B cell (primary cell): ENCODE results near the gene ZNF594. TPM values are rescaled to one million over a fixed set of nuclear protein-coding genes. Genes with fewer than 3 reads are reported as not detected.

Experiments used
- ATAC-seq: fragments of 200-7000 bp; cut with Tn5 transposase; one replicate; pipeline ENCODE4 v1.10.0; 2021; ENCODE audit warnings: low read depth, mild to moderate bottlenecking, moderate number of reproducible peaks, moderate library complexity
- CTCF ChIA-PET: fragments of 350-600 bp; sonication (Branson Sonifier 250); formaldehyde crosslinking; loops from one replicate; lab custom pipeline; 2021; ENCODE audit warnings: antibody characterized with exemption, inconsistent platforms; lab: Charles Lee
- POLR2A ChIA-PET: fragments of 350-600 bp; sonication (Branson Sonifier 250); formaldehyde crosslinking; loops from one replicate; lab custom pipeline; 2021; ENCODE audit warnings: antibody characterized with exemption; lab: Charles Lee
- DNase-seq: peaks from one replicate; pipeline ENCODE4 v3.0.0; 2013
- H2AFZ ChIP-seq: 2 replicates; pipeline ENCODE4 v1.6.1; 2012; ENCODE audit warnings: mild to moderate bottlenecking, low read depth, low read length; ENCODE audit not compliant: insufficient read depth, poor library complexity, severe bottlenecking
- H3K27ac ChIP-seq, 2 donors: 1 replicate in 1 of 2; 2 replicates in 1 of 2; pipeline ENCODE4 v1.5.1; 2012 to 2013; ENCODE audit warnings: low read length in 2 of 2, mild to moderate bottlenecking in 2 of 2, moderate library complexity in 1 of 2
- H3K27me3 ChIP-seq, 4 experiments: fragments of 200-600 bp in 1 of 4; sonication (generic) in 1 of 4; replicated peaks in 1 of 4; 1 replicate in 2 of 4; 2 replicates in 2 of 4; pipeline versions ENCODE4 v1.6.1 to v1.7.0; 2013 to 2016; ENCODE audit warnings: low read length in 3 of 4, mild to moderate bottlenecking in 2 of 4, mixed read lengths in 1 of 4, moderate library complexity in 1 of 4; ENCODE audit not compliant: insufficient read depth in 4 of 4, control insufficient read depth in 3 of 4; ENCODE audit errors: control extremely low read depth in 1 of 4
- H3K36me3 ChIP-seq, 2 experiments: replicated peaks in 1 of 2; 1 replicate in 1 of 2; 2 replicates in 1 of 2; pipeline versions ENCODE4 v1.6.1 to v1.7.1; 2013; ENCODE audit warnings: low read length in 1 of 2; ENCODE audit not compliant: insufficient read depth in 2 of 2, control insufficient read depth in 1 of 2; ENCODE audit errors: control extremely low read depth in 1 of 2, extremely low read depth in 1 of 2
- H3K4me1 ChIP-seq, 2 donors: fragments of 200-600 bp in 1 of 2; sonication (generic) in 1 of 2; 1 replicate in 1 of 2; 2 replicates in 1 of 2; pipeline versions ENCODE4 v1.5.1 to v1.6.1; 2013 to 2017; ENCODE audit warnings: low read length in 2 of 2; ENCODE audit not compliant: control insufficient read depth in 2 of 2, insufficient read depth in 2 of 2
- H3K4me2 ChIP-seq: replicated peaks from 2 replicates; pipeline ENCODE3; 2012; ENCODE audit warnings: mild to moderate bottlenecking, low read depth, low read length; ENCODE audit not compliant: poor library complexity, severe bottlenecking
- H3K4me3 ChIP-seq, 5 experiments: fragments of 200-600 bp in 1 of 5; sonication (generic) in 1 of 5; 1 replicate in 3 of 5; 2 replicates in 2 of 5; pipeline versions ENCODE4 v1.5.1 to v1.7.0; 2011 to 2016; ENCODE audit warnings: low read length in 4 of 5, mild to moderate bottlenecking in 4 of 5, low read depth in 2 of 5, control low read depth in 1 of 5, moderate library complexity in 1 of 5; ENCODE audit not compliant: insufficient read depth in 1 of 5; ENCODE audit errors: control extremely low read depth in 1 of 5, extremely low read depth in 1 of 5
- H3K79me2 ChIP-seq: fragments of 200-600 bp; sonication (generic); one replicate; pipeline ENCODE4 v1.6.0; 2016; ENCODE audit warnings: low read length; ENCODE audit not compliant: control insufficient read depth, insufficient read depth
- H3K9ac ChIP-seq: fragments of 200-600 bp; sonication (generic); 2 replicates; pipeline ENCODE4 v1.6.1; 2017; ENCODE audit warnings: mild to moderate bottlenecking, low read length, moderate library complexity
- H3K9me3 ChIP-seq, 3 donors: one replicate each; pipeline versions ENCODE4 v1.6.1 to v1.7.1; 2013; ENCODE audit warnings: low read length in 2 of 3; ENCODE audit not compliant: control insufficient read depth in 2 of 3, insufficient read depth in 1 of 3; ENCODE audit errors: control extremely low read depth in 1 of 3
- H4K20me1 ChIP-seq: 2 replicates; pipeline ENCODE4 v1.6.0; 2012; ENCODE audit warnings: mild to moderate bottlenecking, low read length; ENCODE audit not compliant: insufficient read depth, control insufficient read depth, poor library complexity, severe bottlenecking
- H3K27ac Mint-ChIP-seq: one replicate; pipeline ENCODE4 v1.8.0; 2021; ENCODE audit warnings: mixed read lengths
- H3K27me3 Mint-ChIP-seq: one replicate; pipeline ENCODE4 v1.8.0; 2021; ENCODE audit warnings: mixed read lengths
- H3K4me1 Mint-ChIP-seq: one replicate; pipeline ENCODE4 v1.8.0; 2021; ENCODE audit warnings: mixed read lengths
- H3K4me3 Mint-ChIP-seq: one replicate; pipeline ENCODE4 v1.8.0; 2021; ENCODE audit warnings: mixed read lengths
- H3K9me3 Mint-ChIP-seq: one replicate; pipeline ENCODE4 v1.8.0; 2022; ENCODE audit warnings: mixed read lengths; ENCODE audit not compliant: insufficient read depth
- EZH2 ChIP-seq: IDR thresholded peaks from 2 replicates; pipeline ENCODE4 v1.6.1; 2012; ENCODE audit warnings: borderline replicate concordance, low read depth, mild to moderate bottlenecking, moderate library complexity, low read length; ENCODE audit not compliant: insufficient read depth, poor library complexity, severe bottlenecking
- WGBS: methylation state at CpG from one replicate; pipeline ENCODE4 v1.1.5; 2013; ENCODE audit warnings: missing lambda C conversion rate; ENCODE audit not compliant: insufficient coverage; 5-methylcytosine and 5-hydroxymethylcytosine counted together
- intact Hi-C: fragments of 100-400 bp; cut with micrococcal nuclease; formaldehyde crosslinking; loops from one replicate; pipeline ENCODE4 v1.10.0; 2022
- polyA plus RNA-seq: library from polyadenylated mRNA; depleted of rRNA; stranded (reverse); fragments of >200 nt; gene quantifications from 2 replicates; pipeline ENCODE4 v1.2.3, GENCODE V29; 2012
- total RNA-seq, 2 donors: library from RNA; stranded (reverse); fragments of 120-200 nt in 1 of 2; gene quantifications; 1 replicate in 1 of 2; 2 replicates in 1 of 2; pipeline versions ENCODE4 v1.2.3 to v1.2.4, GENCODE V29; 2013 to 2022
- TF ChIP-seq, protein P1 (sequence below): fragments of 200-600 bp; IDR thresholded peaks from one replicate; pipeline ENCODE4 v1.8.0; 2022; ENCODE audit warnings: antibody characterized with exemption, mild to moderate bottlenecking

ZNF594 gene
- total and polyA plus RNA-seq, 2 donors (not counting 1 experiment from before 2014, with no cell fraction given) = 5.9 to 38.9 TPM

DNA sequence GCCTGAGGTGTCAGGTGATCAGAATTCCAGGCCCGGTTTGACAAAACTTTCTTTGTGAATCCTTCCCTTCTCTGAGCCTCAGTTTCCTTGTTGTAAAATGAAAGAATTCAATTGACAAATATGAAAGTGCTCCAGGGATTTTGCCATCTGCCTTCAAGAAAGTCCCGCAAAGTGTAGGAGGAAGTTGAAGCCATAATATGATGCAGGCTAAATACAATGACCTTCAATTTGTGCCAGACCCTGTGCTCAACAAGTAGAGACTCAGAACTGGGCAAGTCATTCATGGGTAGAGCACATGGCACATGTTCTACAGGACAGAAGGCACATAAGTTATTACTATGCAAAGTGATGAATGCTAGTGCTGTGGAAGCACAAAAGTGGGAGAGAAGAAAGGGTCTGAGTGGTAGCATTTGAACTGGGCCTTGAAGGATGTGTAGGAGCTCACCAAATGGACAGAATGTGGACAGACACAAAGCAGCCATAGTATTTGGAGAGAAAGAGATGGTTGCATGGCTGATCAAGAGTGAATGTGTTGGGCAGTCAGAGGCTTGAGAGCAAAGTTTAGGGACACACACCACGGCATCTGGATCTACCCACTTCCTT is 45.4 kb upstream of the ZNF594 start:
- H2AFZ ChIP-seq = peak overlapping the region; percentile 23
- H3K4me3 ChIP-seq = peak overlapping the region in 2 of 5 experiments; percentile 2 to 6
- intact Hi-C loops = loop anchor here (1.0 to 5.0 kb wide), 3 partner anchors 40 to 125 kb away; partner anchors contain the start of genes ZNF232 and ZNF594
- H3K27ac ChIP-seq = peak overlapping the region; percentile 72 to 80
- DNase-seq = no peak
- no peak overlapping the region for H3K9ac ChIP-seq
- ATAC-seq = no peak
- H4K20me1 ChIP-seq = no peaks in the 10 kb centered on the region
- peaks cover 58% of the 10 kb centered on the region for H3K79me2 ChIP-seq
- ChIA-PET CTCF (interaction anchor here (0.8 to 18.3 kb wide), 9 partner anchors 11 to 68 kb away, joined by 3 to 303 read pairs (median 8); partner anchors contain the start of gene ZNF594), POLR2A (interaction anchor here (0.5 to 5.9 kb wide), 7 partner anchors 10 to 47 kb away, joined by 3 to 39 read pairs (median 4); no protein-coding TSS in a partner anchor)
- peak overlapping the region; percentile 49 for H3K4me2 ChIP-seq
- no peaks in the 10 kb centered on the region for H3K27me3 Mint-ChIP-seq
- no peaks in the 10 kb centered on the region for H3K27me3 ChIP-seq
- 77% methylated on average over 1 of the region's 3 CpGs for WGBS
- H3K36me3 ChIP-seq = peaks cover 0 to 9% of the 10 kb centered on the region in 2 experiments
- peaks cover 71 to 92% of the 10 kb centered on the region in 2 donors for H3K4me1 ChIP-seq
- peak overlapping the region; percentile 65 for H3K4me3 Mint-ChIP-seq
- peaks cover 0 to 10% (median 7%) of the 10 kb centered on the region in 3 donors for H3K9me3 ChIP-seq
- no peak for TF ChIP-seq EZH2
- TF ChIP-seq, protein P1, sequence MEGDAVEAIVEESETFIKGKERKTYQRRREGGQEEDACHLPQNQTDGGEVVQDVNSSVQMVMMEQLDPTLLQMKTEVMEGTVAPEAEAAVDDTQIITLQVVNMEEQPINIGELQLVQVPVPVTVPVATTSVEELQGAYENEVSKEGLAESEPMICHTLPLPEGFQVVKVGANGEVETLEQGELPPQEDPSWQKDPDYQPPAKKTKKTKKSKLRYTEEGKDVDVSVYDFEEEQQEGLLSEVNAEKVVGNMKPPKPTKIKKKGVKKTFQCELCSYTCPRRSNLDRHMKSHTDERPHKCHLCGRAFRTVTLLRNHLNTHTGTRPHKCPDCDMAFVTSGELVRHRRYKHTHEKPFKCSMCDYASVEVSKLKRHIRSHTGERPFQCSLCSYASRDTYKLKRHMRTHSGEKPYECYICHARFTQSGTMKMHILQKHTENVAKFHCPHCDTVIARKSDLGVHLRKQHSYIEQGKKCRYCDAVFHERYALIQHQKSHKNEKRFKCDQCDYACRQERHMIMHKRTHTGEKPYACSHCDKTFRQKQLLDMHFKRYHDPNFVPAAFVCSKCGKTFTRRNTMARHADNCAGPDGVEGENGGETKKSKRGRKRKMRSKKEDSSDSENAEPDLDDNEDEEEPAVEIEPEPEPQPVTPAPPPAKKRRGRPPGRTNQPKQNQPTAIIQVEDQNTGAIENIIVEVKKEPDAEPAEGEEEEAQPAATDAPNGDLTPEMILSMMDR = no peak
- H3K9me3 Mint-ChIP-seq = no peaks in the 10 kb centered on the region
- peak overlapping the region; percentile 90 for H3K27ac Mint-ChIP-seq
- peaks cover 75% of the 10 kb centered on the region for H3K4me1 Mint-ChIP-seq
